Suprapubic skin (tissue), 4 donors: ENCODE measurements around the gene ABHD16B.

ENCODE experiments used
- EP300 ChIP-seq: sonication (generic); formaldehyde crosslinking; IDR thresholded peaks from one replicate; pipeline ENCODE4 v1.6.1; 2017; ENCODE audit warnings: antibody characterized with exemption
- POLR2A ChIP-seq, 2 donors: fragments of 450-650 bp; IDR thresholded peaks; one replicate each; pipeline ENCODE4 v1.6.1; 2017; ENCODE audit warnings: antibody characterized with exemption in 2 of 2, mild to moderate bottlenecking in 2 of 2, moderate library complexity in 2 of 2
- POLR2AphosphoS5 ChIP-seq, 3 donors: sonication (generic); formaldehyde crosslinking; IDR thresholded peaks; one replicate each; pipeline ENCODE4 v1.6.1; 2017; ENCODE audit warnings: antibody characterized with exemption in 3 of 3
- TF ChIP-seq, protein P1 (sequence below), 2 donors: fragments of 200-600 bp in 1 of 2; fragments of 450-650 bp in 1 of 2; sonication (generic) in 1 of 2; IDR thresholded peaks; one replicate each; pipeline ENCODE4 v1.5.1; 2016 to 2019; ENCODE audit warnings: antibody characterized with exemption in 2 of 2, mild to moderate bottlenecking in 1 of 2, moderate library complexity in 1 of 2

DNA sequence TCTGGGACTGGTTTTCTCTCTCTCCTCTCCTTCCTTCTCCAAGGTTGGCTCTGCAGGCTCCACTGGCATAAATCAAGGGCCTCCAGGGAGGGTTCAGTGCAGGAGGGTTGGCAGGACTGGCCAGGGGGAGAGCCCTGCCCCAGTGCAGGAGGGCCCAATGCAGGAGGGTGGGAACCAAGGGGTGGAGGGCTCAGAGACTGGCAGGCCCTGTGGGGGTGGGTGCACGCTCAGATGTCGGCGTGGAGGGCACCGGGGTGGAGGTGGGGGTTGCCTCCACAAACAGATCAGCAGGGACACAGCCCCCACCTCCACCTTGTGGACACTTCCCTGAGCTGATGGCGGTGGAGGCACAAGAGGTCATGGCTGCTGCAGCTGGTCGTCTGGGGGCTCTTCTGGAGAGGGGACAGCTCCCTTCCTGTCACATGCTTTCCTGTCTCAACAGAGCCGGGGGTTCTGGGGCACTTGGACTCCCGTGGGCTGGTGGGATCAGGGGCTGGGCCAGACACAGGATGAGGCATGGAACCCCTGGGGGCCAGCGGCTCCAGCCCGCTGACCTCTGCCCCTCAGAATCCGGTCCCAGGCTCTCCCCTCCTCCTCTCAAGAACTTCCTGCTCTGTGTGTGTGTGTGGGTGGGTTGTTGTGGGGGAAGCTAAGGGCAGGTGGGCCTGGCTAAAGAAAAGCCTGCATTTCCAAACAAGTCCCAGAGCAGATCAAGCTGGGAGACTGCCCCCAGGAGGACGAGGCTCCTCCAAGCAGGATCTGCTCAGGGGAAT lies 2.7 kb upstream of the ABHD16B start:
- TF ChIP-seq, protein P1, sequence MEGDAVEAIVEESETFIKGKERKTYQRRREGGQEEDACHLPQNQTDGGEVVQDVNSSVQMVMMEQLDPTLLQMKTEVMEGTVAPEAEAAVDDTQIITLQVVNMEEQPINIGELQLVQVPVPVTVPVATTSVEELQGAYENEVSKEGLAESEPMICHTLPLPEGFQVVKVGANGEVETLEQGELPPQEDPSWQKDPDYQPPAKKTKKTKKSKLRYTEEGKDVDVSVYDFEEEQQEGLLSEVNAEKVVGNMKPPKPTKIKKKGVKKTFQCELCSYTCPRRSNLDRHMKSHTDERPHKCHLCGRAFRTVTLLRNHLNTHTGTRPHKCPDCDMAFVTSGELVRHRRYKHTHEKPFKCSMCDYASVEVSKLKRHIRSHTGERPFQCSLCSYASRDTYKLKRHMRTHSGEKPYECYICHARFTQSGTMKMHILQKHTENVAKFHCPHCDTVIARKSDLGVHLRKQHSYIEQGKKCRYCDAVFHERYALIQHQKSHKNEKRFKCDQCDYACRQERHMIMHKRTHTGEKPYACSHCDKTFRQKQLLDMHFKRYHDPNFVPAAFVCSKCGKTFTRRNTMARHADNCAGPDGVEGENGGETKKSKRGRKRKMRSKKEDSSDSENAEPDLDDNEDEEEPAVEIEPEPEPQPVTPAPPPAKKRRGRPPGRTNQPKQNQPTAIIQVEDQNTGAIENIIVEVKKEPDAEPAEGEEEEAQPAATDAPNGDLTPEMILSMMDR (IDR thresholded peaks at IDR 0.05) = no peak
- no peak for TF ChIP-seq EP300
- TF ChIP-seq POLR2A (IDR thresholded peaks at IDR 0.05) = no peak
- no peak for TF ChIP-seq POLR2AphosphoS5 (IDR thresholded peaks at IDR 0.05)
